SIG-M5 treated with dmso at 0.1 percent for 504 hours (cell line): ENCODE results near the gene NADK2.

Experiments
- DNase-seq: peaks from one replicate; lab custom pipeline; 2025; ENCODE audit not compliant: unreplicated experiment; lab: John Stamatoyannopoulos, UW

NADK2 gene

GRCh38 chr5:36164461-36164860, 77.3 kb downstream of the NADK2 start:
- DNase-seq: no peak

- no peak for DNase-seq
These were observed 78.8 kb downstream of the NADK2 start for GRCh38 chr5:36162810-36163486.

- DNase-seq: no peak
These were observed 80.4 kb downstream of the NADK2 start for GRCh38 chr5:36161361-36161760.

GRCh38 chr5:36160617-36161016, 81.1 kb downstream of the NADK2 start:
- DNase-seq: no peak

- DNase-seq: no peak
These were observed 83.6 kb downstream of the NADK2 start for GRCh38 chr5:36158144-36158543.

GRCh38 chr5:36156619-36157018, 85.1 kb downstream of the NADK2 start:
- DNase-seq: no peak

GRCh38 chr5:36156121-36156601, 85.6 kb downstream of the NADK2 start:
- DNase-seq: no peak

- DNase-seq: no peak
These were observed 86.4 kb downstream of the NADK2 start for GRCh38 chr5:36155291-36155690.

- DNase-seq: no peak
These were observed 88.0 kb downstream of the NADK2 start for GRCh38 chr5:36153726-36154125.

GRCh38 chr5:36153298-36153677, 88.4 kb downstream of the NADK2 start:
- DNase-seq: no peak

GRCh38 chr5:36152324-36153297, 89.1 kb downstream of the NADK2 start:
- peak; percentile 18 for DNase-seq

- peak; percentile 99 for DNase-seq
These were observed 90.0 kb downstream of the NADK2 start, which contains the start of the genes LMBRD2 and SKP2 for GRCh38 chr5:36151434-36152323. LMBRD2 (minus strand) TSS chr5:36151887; CDS start chr5:36143349, 8,538 bp downstream. SKP2 (plus strand) TSS chr5:36152111; CDS start chr5:36152263, 152 bp downstream.

GRCh38 chr5:36150676-36151433, 90.9 kb downstream of the NADK2 start:
- DNase-seq: peak; percentile 89

GRCh38 chr5:36147681-36148080, 94.0 kb downstream of the NADK2 start:
- DNase-seq: no peak

- no peak for DNase-seq
These were observed 95.3 kb downstream of the NADK2 start for GRCh38 chr5:36146390-36146789.

GRCh38 chr5:36145311-36145710, 96.4 kb downstream of the NADK2 start:
- DNase-seq: no peak
